GOT3 (cell line): ENCODE results near the gene TUBB.
"Not testable (repeated sequence)": the region's sequence is repeated elsewhere in the genome, so short reads cannot be mapped to it uniquely, and the experiment has no call there.

Source experiments
- DNase-seq: peaks from one replicate; lab custom pipeline; 2025; ENCODE audit warnings: mixed read lengths; lab: John Stamatoyannopoulos, UW

Gene TUBB

GRCh38 chr6:30717845-30718720, 2.1 kb upstream of the TUBB start:
- not testable (repeated sequence) for DNase-seq

- no peak for DNase-seq
These were observed 796 bp upstream of the TUBB start for GRCh38 chr6:30719356-30719755.

GRCh38 chr6:30720738-30721197, 616 bp downstream of the TUBB start:
- DNase-seq: no peak

GRCh38 chr6:30721198-30722024, 1.3 kb downstream of the TUBB start:
- peak; percentile 78 for DNase-seq

- DNase-seq: not testable (repeated sequence)
These were observed 1.8 kb downstream of the TUBB start for GRCh38 chr6:30722025-30722279.

- peak; percentile 49 for DNase-seq
These were observed 2.3 kb downstream of the TUBB start for GRCh38 chr6:30722280-30723112.

GRCh38 chr6:30723159-30723842, 3.1 kb downstream of the TUBB start:
- not testable (repeated sequence) for DNase-seq

GRCh38 chr6:30723843-30724741, 3.9 kb downstream of the TUBB start:
- not testable (repeated sequence) for DNase-seq

GRCh38 chr6:30724906-30725667, 4.9 kb downstream of the TUBB start:
- DNase-seq: no peak

- DNase-seq: no peak
These were observed 5.8 kb downstream of the TUBB start for GRCh38 chr6:30725713-30726505.

- no peak for DNase-seq
These were observed 6.6 kb downstream of the TUBB start for GRCh38 chr6:30726506-30727413.

- no peak for DNase-seq
These were observed 7.9 kb downstream of the TUBB start for GRCh38 chr6:30727920-30728553.

GRCh38 chr6:30730601-30731435, 10.7 kb downstream of the TUBB start:
- no peak for DNase-seq

- no peak for DNase-seq
These were observed 12.2 kb downstream of the TUBB start for GRCh38 chr6:30732237-30732943.

- no peak for DNase-seq
These were observed 15.6 kb downstream of the TUBB start for GRCh38 chr6:30735668-30736314.
